CD4-positive, alpha-beta T cell treated with Interferon gamma for 1 hour (primary cell): ENCODE measurements around the gene DAZL.
"Not testable (repeated sequence)": the region's sequence is repeated elsewhere in the genome, so short reads cannot be mapped to it uniquely, and the experiment has no call there.

Experiments used
- DNase-seq: peaks from one replicate; pipeline ENCODE4 v3.0.0-alpha.2; 2020

DAZL gene

GRCh38 chr3:16604887-16605602 is at the start of gene DAZL:
Gene DAZL, minus strand, starts transcription at chr3:16605423. Its CDS starts 218 bp downstream, at chr3:16605205.
- DNase-seq: no peak

GRCh38 chr3:16654976-16655375 is 49.8 kb upstream of the DAZL start:
- no peak for DNase-seq

GRCh38 chr3:16653712-16654111 is 48.5 kb upstream of the DAZL start:
- no peak for DNase-seq

- DNase-seq: no peak
Observed at GRCh38 chr3:16647668-16648067, 42.4 kb upstream of the DAZL start.

DNA sequence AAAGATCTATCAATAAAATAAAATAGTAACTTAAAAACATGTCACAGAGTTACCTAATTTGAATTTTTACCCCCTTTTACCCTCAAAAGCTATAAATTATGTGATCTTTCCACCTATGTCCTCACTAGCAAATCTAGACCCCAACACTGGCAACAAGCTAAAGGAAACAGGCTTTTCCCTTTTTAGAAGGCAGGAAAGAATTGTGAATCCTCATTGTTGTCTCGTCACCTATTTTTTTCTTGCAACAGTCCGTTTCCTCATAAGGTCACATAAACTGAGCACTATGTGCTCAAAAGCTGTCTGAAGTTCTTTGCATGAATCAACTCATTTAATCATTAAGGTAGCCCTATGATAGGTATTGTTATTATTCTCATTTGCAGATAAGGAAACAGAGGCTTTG is 34.6 kb upstream of the DAZL start:
- DNase-seq: no peak

DNA sequence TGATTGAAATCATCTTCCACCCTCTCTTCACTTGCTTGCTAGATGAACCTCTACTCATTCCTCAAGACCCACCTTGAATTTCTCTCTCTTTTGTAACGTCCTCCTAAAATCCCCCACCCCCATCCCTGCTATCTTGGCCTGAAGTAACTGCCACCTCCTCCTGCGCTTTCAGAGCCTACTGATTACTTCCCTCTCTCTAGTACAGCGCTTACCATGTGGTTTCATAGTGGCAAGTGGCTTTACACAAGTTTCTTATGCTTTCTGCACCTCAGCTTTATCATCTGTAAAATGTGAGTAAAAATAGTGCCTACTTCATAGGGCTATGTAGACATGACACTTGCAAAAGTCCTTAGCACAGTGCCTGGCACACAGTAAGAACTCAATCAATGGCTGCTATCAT is 28.7 kb upstream of the DAZL start:
- DNase-seq: no peak

DNA sequence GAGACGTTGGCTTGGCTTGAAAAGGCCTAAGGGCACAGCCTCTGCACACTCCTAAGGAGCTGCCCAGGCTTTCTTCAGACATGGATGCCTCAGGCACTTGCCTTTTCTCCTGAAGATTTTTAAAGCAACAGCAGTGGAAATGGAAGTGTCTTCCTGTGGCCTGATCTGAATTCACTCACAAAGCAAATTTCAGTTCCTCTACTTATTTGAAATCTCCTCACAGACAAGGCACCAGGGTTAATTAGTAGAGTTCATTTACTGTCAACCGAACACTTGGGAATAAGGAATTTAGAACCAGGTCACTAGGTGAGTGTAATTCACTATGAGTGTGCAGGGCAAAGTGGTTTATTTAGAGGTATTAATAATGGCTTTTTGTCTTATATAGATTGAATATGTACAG is 27.2 kb upstream of the DAZL start:
- DNase-seq: no peak

- no peak for DNase-seq
Observed at GRCh38 chr3:16618721-16619120, 13.5 kb upstream of the DAZL start.

- not testable (repeated sequence) for DNase-seq
Observed at GRCh38 chr3:16617155-16617554, 11.9 kb upstream of the DAZL start.

DNA sequence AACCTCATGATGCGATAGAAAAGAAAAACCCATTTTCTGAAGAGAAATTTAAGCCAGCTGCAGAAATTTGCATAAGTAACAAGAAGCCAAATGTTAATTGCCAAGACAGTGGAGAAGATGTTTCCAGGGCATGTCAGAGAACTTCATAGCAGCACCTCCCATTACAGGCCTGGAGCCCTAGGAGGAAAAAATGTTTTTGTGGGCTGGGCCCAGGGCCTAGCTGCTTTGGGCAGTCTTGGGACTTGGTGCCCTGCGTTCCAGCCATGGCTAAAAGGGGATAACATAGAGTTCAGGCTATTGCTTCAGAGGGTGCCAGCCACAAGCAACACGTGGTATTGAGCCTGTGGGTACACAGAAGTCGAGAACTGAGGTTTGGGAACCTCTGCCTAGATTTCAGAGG is 10.9 kb upstream of the DAZL start:
- DNase-seq: no peak

DNA sequence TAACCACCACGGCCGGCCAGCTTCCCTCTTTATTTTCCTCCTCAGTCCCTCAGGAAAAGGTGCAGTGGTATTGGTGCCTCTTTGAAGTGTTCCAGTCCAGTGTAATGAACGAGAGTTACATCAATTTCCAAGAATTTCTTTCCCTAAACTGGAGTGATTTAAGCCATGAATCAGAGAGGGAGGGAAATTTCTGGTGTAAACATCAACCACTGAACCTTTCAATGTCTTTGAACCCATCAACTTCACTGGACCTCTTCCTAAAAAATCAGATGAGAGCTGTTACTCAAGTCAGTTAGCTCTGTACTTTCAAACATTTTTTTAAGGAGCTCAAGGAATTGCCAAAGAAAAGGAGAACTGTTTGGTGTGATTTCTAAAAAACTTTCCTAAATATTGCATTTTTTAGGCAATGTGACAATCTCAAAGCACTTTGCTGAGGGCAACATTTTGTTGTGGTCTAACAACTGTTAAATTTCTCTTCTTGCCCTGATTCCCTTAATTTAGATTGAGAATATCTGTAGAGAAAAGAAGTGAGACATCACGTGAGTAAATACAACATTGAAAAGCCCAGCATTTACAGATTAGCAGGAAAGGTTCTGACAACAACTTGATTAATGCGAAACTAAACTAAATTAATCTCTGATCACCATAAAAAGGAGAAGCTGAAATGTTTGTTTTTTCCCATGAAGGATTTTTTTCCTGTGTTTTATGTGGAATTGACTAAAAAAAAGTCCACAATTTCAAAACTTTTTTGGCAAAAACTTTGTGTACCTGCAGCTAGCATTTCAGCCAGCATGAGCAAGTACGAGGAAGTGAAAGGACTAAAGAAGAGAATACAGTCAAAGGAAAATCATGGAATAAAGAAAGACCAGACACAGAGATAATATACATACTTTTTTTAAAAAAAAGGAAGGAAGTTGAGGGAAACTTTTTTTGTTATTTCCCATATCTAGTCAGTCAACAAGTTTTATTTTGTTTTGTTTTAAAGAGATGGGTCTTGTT is 9.1 kb upstream of the DAZL start:
- DNase-seq: no peak

- DNase-seq: no peak
Observed at GRCh38 chr3:16609927-16610580, 4.8 kb upstream of the DAZL start.

DNA sequence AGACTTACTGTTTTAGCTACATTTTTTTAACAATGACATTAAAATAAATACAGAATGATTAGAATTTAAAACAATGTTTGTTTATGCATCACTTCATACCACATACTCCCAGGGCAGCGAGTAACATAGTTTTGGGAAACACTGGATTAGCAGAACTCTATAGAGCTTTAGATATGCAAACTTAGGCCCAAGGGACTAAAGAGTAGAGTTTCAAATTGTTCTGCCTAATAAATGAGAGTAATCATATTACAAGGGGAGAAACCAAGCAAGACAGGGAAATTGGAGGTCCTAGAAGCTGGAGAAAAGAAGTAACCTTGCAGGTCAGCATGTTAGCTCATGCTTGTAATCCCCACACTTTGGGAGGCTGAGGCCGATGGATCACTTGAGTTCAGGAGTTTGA is 3.6 kb upstream of the DAZL start:
- DNase-seq: no peak

- DNase-seq: no peak
Observed at GRCh38 chr3:16607718-16608117, 2.5 kb upstream of the DAZL start.

GRCh38 chr3:16606398-16606797 is 1.2 kb upstream of the DAZL start:
- DNase-seq: no peak

DNA sequence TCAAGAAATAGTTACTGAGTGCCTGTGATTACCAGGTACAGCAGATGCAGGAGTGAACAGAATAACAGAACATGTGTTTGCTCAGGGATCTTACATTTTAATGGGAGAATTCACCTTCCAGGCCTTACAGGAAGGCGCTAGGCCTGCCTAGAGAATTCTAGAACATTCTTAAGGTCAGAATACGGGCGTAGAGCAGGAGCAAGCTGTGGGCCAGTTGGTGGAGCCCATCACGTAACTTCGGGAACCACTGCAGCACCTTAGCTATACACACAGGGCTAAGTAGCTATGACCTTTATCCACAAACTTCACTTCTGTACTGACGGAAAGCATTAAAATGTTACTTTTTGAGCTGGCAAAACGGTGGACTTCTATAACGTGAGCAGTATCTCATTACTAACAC is 743 bp upstream of the DAZL start:
- DNase-seq: no peak

DNA sequence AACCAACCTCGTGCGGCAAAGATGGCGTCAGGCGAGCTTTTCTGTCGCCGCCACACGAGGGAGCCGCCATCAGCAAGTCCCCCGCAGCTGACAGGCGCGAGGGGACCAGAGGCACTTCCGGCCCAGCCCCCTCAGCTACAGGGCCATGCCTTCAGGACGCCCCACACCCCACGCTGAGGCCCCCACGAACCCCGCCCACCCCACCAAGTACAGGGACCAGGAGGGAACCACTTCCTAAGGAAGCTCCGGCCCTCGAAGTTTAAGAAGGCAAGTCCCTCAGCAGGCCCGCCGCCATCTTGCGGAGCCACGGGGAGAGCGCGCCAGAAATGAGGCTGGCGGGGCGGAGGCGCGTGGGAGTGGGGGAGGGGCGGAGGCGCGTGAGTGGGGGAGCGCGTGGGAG is 790 bp downstream of the DAZL start:
- DNase-seq: no peak

- DNase-seq: no peak
Observed at GRCh38 chr3:16601537-16602005, 3.7 kb downstream of the DAZL start.

GRCh38 chr3:16600780-16601536 is 4.3 kb downstream of the DAZL start:
- peak; percentile 70 for DNase-seq

DNA sequence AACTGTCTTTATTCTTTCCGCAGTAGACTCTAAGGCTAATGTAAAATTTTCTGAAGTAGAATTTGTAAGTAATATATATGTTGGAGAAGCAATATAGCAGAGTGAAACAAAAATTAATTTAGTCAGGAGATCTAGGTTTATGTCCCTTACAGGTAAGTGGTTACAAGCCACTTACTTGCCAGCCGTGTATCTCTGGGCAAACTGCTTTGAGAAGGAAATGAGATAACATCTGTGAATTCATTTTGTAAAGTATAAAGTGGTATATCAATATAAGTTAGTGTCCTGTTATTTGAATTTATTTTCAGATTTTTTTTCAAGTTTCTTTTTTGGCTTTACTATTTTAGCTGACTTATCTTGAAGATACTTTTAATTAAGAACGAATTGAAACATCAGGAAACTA is 5.5 kb downstream of the DAZL start:
- DNase-seq: no peak

DNA sequence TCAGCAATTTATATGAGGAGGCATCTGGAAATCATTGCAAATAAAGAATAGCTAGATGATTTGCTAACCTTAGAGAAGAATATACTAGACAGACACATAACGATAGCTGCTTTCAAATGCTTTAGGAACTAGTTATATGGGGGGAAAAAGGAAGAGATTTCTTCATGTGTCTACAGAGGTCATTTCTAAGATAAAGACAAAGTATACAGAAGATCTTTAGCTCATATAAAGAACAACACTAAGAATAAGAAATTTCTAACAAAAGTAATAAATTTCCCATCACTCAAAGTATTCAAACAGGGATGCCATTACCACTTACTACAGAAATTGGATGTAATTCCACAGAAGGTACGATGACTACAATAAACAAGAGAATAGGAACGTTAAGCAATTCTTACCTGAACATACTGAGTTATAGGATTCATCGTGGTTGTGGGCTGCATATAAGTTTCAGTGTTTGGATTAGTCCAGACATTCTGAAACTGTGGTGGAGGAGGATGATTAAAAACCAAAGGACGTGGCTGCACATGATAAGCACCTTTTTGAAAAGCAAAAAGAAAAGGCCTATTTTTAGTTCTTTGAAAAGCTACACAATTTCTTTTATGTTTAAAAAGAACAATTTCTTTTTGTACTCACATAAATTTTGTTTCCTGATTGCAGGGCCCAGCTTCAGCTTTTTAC is 8.7 kb downstream of the DAZL start:
- no peak for DNase-seq

- DNase-seq: no peak
Observed at GRCh38 chr3:16595778-16596177, 9.4 kb downstream of the DAZL start.
